Epidermal melanocyte (primary cell): ENCODE measurements around the gene ABCG1.

Source experiments
- DNase-seq: peaks from one replicate; pipeline ENCODE4 v3.0.0; 2011; ENCODE audit warnings: low spot score; ENCODE audit not compliant: insufficient read length

ABCG1 gene

DNA sequence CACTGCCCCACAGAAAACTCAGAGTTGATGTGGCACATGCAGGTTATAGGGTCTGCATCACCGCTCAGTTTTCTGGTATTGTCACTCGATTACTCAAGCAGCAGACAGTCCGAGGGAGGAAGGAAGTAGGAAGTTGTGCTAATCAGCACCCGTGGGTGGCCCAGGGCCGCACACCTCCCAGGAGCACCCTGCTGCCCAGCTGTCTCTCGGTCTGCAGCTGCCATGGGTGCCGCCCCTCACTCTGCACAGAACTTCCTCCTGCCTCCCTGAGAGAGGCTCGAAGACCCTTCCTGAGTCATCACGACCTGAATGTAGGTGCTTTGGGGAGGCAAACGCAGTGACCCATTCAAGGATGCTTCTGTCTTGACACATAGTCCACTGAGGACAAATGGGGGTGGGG, 100.4 kb downstream of the ABCG1 start:
- no peak for DNase-seq

DNA sequence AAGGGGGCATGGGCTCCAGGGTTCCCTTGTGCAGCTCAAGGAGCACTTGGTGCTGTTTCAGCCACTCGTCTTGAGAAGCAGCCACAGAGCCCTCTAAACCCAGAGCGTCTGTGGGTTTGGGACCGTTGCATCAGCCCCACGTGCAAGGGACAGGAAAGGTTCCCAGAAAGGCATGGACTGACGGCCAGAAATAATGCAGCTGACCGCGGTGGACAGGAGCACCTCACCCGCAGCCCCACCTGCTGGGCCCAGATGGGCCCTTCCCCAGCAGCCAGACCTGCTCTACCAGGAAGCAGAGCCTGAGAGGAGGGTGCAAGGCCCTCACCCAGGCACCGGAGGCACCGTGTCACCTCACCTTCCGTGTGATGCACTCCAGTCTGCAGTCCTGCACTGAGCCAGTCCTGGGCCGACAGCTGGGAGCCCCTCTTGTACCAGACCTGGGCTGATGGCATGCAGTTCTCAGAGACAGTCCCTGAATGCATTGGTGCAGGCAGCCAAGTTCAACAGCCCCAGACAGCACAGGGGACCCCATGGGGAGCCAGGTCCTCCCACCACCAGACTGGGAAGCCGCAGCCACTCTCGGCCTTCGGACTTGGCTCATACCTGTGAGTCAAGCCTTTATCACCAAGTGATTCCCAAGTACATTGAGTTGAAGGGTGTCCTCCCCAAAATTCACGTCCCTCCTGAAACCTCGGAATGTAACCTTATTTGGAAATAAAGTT, 101.1 kb downstream of the ABCG1 start:
- DNase-seq = no peak

DNA sequence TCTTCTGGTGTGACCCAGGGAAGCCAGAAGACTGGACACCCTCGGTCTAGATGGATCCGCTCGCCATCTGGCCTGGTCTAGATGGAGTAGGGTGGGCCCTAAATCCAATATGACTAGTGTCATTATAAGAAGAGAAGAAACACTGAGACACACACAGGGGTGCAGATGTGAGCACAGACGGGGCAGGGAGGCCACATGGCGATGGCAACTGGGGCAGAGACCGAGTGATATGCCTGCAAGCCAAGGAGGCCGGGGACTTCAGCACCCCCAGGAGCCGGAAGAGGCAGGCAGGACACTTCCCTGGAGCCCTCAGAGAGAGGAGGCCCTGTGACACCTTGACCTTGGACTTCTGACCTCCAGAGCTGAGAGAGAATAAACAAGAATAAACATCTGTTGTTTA, 101.9 kb downstream of the ABCG1 start:
- DNase-seq = no peak

DNA sequence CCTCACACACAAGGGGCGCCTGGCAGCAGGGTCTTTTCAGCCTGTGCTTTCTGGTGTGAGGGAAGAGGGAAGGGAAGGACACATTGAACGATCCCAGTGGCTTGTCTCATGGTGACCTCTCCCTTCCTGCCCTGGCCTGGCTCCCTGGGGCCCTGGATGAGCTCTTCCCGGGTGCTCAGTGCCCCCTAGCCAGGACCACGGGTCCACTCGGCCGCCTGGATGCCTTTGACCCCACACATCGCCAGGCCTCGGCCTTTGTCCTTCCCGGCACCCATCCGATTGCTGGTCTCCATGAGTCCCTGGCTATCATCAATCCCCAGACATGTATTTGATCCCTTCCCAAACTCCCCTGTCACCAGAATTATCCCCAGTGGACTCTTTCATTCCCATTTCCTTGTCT, 102.3 kb downstream of the ABCG1 start:
- DNase-seq = no peak

DNA sequence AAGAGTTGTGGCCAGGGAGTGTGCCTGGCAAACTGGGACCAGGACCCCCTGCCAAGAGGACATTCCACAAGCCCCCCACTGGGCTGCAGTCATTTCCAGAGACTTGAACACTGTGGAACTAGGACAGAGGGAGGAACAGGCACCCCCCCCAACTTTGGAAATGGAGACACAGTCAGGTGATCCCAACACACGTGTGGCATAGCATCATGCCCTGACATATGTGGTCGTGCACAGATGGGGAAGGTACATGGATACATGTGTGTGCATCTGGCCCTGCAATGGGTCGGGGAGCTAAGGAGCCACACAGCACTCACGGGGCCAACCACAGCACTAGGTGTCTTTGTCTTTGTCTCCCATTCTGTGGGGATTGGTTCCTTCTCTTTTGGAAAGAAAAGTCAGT, 102.9 kb downstream of the ABCG1 start:
- DNase-seq = no peak

DNA sequence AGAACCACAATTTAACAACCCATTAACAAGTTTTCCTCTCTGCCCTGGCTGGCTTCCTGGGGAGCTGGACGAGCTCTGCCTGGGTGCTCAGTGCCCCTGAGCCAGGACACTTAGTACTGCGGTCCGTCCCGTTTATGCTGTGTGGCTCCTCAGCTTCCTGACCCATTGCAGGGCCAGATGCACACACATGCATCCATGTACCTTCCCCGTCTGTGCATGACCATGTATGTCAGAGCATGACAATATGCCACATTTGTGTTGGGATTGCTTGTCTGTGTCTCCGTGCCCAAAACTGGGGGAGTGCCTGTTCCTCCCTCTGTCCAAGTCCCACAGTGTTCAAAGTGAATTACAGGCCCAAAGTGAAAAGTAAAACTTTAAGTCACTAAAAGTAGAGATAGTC, 106.0 kb downstream of the ABCG1 start:
- DNase-seq = no peak

DNA sequence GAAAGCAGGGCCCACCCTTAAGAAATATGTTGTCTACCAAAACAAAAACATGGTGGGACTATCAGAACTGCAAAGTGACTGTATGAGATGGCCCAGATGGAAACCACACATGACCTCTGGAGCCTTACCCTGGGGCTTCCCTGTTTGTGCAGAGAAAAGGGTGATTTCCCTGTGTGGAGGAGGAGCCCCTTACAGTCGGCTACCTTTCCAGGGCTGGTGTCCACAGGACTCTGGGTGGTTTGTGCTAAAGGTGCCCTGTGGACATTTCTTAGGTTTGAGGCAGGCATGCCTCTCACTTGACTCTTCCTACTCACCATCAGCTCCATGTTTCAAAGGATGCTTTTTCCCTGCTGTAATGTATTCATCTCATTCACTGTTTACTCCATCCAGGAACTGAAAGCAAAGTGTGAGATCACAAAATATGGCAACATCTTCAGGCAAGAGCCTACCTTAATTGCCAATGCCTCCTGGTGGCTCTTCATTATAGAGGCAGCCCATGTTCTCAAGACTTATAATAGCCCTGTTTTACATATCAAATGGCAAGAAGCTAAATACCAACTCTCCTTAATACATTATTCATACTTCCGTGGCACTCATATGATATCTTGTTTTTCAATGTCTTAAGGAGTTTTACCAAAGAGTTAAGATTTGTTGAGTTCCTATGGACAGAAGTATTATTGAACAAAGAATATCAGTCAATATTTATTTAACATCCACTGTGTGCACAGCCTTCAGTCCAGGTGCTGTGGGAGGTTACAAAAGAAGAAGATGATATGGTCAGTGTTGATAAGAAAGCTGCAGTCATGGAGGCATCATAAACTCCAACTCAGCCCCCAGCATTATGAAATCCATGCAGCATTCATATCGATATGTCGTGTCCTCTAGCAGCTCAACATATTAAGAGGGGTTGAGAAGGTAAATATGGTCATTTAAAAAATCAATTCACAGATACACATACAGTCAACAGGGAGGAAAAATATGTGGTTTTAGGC, 111.7 kb downstream of the ABCG1 start:
- DNase-seq = no peak

DNA sequence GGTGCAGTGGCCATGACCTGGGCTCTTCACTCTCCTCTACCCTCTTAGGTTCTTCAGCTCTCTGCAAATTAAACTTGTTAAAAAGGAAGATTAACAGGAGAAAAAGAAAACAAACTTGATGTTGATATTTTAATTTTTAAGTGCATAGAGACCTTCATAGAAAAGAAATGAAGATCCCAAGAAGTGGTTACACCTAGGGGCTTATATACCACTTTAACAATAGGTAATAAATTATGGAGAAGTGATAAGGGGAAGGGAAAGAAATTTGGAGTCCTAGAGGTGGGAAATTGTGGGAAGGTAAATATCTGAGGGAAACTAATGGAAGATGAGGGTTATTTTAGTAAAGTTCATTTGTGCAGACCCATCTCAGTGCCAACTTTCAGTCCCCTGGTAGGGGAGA, 112.7 kb downstream of the ABCG1 start:
- no peak for DNase-seq

DNA sequence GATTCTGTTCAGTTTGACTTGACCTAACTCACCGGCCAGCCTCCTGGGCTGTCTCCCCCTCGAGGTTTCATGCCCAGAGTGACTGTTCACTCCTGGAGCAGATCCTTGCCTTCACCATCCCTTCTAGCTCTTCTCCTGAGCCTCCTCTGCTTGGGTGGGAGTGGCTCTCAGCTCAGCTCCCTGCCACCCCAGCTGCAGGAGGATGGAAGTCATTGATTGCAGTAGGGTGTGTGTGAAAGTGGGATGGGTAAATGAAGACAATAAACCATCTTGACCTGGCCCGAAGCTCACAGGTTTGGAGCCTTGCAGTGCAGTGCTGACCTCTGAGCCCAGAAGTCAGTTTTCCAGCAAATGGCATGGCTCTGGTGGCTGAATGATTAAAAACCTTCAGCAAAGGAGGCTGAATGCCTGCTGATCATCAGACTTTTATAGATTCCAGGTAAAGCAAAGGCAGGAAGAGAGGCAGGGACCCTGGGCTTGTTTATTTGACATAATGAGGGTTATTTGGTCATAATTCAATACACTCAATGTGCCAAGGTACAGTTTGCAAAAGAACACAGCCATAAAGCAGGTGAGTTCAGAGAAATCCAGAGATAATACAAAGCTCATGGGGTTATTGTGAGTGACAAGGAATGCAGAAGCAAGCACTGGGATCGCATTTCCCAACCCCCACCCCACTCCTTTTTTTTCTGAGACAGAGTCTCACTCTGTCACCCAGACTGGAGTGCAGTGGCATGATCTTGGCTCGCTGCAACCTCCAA, 113.8 kb downstream of the ABCG1 start:
- DNase-seq = no peak

DNA sequence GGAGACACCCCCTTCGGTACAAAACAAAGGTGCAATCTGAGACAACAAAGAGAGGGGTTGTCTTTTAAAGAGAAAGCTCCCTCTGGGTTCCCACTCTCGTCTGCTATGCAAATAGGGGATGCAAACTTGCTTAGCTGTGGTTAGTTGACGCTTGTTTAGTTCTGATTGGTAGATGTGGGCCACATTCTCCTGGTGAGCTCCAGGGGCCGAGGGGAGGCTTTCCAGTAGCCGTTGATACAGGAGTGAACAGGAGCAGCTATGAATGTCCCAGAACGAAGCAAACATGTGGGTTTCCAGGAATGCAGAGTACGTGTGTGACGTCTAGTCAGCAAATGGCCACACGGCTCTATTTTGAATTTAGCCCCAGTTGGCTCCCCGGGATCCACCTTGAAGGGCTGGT, 117.1 kb downstream of the ABCG1 start:
- DNase-seq = no peak

DNA sequence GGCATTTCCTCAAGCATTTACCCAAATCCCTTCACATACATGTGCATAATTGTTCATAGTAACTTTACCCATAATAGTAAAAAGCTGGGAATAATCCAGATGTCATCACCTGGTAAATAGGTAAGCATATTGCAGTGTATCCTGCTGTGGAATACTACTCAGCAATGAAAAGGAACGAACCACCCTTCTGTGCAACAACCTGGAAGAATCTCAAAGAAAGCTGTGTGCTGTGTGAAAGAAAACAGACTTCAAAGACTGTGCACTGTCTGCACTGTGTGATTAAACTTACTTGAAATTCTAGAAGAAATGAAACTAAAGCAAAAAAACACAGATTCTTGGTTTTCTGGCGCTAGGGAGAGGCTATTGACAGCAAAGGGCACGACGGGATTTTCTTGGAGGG, 118.3 kb downstream of the ABCG1 start:
- no peak for DNase-seq

DNA sequence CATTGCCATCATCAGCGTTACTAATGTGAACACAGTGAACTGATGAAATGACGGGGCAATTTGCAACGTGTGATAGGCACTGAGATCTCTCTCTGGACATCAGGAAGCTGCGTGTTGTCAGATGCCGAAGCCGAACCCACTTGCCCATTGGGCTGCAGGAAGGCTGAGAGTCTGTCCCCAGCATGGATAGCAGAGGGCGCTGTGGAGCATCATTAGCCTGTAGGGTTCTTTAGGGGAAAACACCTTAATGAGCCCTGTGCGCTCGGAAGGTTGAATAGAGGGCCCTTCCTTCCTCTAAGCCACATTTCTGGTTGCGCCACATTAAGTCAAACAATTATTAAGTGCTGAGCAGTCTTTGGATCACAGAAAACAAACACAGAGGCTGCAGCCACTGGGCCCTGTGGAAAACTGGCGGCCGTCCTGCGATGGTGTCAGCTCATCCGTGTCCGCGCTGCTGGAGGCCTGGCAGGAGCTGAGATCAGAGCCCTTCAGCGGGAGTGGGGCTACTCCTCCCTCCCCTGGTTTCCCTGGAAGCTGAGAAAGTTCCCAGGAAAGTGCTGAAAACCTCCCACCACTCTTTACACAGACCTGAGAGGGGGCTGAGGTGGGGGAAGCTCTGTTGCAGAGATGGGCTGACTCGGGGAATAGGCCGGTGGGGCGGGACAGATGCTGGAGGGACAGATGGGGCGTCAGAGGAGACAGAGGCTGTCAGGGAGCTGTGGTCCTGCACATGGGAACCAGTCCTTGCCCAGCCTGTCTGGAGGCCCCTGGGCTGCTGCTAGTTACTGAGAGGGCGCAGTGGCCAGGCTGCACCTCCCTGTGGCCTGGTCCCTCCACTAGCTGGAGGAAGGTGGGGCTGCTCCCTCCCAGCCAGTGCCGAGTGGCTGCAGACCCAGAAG, 119.1 kb downstream of the ABCG1 start:
- no peak for DNase-seq

DNA sequence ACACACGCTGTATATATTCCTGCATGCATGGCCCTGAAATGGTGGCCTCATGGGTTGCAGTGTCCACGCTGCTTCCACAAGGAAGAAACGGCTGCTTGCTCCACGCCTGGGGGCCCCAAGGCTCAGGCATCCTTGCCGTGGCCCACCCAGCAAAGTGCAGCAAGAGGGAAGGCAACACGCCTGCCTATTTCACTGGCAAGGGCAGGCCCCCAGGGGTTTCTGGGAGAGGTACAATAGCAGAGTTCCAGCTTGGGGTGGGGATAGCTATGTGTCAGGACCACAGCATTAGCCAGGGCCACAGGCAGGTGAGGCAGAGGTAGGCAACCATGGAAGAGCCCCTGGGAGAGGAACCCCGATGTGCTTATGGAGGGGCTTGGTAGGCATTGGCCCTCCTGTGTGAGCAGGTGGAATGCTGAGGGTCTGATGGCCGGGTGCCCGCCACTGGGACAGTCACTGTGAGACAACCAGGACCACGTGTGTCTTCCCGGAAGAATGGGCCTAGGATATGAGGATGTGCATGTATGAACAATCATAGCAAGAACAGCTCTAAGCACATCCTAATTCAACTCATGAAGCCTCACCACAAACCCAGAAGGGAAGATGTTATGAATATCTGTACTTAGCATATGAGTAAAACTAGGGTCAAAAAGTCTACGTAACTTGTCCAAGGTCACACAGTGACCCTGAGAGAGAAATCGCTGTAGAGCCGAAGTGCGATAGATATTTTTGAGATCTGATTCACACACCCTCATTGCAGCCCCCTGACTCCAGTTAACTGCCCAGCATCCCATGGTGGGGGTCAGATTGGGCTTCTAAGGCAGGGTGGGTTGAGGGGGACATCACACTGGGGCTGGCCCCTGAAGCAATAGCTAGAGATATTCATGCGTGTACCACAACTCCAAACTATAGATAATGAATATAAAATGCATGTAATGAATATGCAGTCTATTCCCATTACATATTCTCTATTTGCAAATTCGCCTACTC, 120.1 kb downstream of the ABCG1 start:
- no peak for DNase-seq

DNA sequence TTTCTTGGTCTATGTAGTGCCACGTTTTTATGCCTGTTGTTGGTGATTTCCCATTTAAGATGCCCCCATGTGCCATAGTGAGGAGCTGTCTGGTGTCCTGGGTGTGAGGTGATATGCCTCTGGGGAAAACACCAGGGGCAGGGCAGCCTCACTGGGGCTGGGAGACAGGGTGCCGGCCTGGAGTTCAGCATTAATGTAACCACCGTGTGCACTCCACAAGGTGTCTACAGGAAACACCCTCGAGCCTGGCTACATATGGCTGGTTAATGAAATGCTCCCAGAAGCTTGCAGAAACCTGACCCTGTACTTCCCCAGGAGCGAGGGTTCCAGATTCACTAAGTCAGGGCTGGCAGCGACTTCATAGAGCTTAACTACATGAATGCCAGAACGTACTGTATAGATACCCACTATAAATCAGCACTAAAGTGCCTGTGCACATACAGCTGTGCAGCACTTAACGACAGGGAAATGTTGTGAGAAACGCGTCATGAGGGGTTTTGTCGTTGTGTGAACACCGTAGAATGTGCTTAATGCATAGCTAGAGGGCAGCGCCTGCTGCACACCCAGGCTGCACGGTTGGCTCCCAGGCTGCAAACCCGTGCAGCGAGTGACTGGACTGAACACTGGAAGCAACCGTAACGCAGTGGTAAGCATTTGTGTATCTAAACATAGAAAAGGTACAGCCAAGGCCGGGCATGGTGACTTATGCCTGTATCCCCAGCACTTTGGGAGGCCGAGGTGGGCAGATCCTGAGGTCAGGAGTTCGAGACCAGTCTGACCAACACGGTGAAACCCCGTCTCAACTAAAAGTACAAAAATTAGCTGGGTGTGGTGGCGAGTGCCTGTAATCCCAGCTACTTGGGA, 121.5 kb downstream of the ABCG1 start:
- no peak for DNase-seq

DNA sequence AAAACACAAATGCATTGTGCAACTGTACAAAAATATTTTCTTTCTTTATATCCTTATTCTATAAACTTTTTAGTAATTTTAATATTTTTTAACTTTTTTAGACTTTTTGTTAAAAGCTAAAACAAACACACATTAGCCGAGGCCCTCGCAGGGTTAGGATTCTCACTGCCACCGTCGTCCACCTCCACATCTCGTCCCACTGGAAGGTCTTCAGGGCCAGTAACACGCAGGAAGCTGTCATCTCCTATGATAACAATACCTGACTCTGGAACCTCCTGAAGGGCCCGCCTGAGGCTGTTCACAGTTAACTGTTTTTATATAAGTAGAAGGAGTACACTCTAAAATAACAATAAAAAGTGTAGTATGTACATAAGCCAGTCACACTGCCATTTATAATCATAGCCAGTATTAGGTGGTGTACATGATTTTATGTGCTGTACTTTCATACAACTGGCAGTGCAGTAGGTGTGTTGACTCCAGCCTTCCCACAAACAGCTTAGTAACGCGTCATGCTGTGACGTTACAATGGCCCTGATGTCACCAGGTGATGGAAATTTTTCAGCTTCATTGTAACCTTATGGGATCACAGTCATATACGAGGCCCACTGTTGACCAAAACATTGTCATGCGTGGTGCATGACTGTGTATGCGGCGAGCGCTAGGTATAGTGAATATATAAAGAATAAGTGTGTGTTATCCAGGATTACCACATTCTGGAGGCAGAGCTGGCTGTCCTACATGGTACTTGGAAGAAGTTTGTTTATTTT, 123.0 kb downstream of the ABCG1 start:
- no peak for DNase-seq

DNA sequence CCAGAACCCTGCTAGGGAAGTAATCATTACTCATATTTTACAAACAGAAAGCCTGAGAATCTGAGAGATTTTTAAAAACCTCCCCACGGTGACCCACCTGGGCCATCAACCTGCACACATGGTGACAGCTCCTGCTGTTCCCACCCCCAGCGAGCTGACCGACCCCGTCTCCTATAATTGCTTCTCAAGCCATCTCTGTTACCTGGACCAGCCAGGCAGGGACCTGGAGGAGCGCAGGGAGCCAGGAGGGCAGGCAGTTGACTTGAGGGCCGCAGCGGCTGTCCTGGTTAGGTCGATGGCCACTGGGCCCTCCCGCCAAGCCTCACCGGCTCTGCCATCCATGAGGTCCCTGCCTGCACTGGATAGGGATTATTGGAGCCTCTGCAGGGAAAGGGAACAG, 124.2 kb downstream of the ABCG1 start:
- no peak for DNase-seq

DNA sequence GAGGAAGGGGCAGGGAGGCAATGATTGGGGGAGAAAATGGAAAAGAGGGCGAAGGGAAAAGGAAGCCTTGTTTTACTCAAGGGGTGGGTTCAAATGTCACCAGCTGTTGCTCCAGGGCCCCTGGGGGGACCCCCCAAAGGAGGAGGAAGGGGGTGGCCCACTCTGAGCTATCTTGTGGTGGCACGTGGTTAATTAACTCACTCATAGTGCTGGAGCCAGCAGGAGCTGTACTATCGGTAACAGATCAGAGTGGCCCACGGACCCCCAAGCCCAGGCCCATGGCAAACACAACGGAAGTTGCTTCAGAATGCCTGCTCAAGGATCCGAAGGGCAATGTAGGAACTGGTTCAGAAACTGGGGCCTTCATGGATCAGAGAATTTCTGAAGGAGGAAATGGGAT, 124.6 kb downstream of the ABCG1 start:
- no peak for DNase-seq

DNA sequence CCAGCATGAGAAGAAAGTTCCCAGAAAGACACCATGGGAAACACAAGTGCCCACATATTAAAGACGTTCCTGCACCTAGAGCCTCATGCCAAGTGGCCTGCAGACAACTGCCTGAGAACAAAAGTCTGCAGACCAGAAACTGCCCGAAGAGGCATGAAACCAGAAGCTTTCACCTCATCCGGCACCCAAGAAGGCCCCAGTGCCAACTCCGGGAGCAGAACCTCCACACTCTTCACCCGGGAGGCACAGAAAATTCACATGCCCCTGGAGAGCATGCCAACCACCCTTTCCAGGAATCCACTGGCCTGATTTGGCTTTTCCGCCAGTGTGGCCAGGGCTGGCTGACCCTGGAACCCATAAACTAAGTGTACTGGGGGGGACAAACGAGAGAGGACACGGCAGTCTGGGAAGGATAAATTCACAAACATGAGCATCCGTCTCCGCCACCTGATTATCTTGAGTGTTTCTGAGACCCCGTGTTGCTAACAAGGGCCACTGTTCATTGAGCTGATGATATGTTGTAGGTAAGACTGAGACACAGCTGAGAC, 125.1 kb downstream of the ABCG1 start:
- DNase-seq = no peak
